GM12875 (cell line): Measurements from ENCODE around the gene MYO18B.
A peak's percentile ranks its signal among the peaks of the same experiment; 100 is the strongest.

Source experiments
- H3K4me3 ChIP-seq: one replicate; pipeline ENCODE4 v1.5.1; 2011; ENCODE audit warnings: low read depth, low read length, control low read depth
- CTCF ChIP-seq: IDR thresholded peaks from 2 replicates; pipeline ENCODE4 v1.5.1; 2011; ENCODE audit warnings: low read depth, mild to moderate bottlenecking, control low read depth, inconsistent platforms, low read length, moderate library complexity, borderline replicate concordance; ENCODE audit not compliant: insufficient read depth

Gene MYO18B

GRCh38 chr22:25853501-25854284, 111.7 kb downstream of the MYO18B start:
- H3K4me3 ChIP-seq = no peak overlapping the region
- TF ChIP-seq CTCF = peak; percentile 60; the same call in 1 of the 2 replicates

GRCh38 chr22:25869771-25870170, 127.8 kb downstream of the MYO18B start:
- no peak overlapping the region for H3K4me3 ChIP-seq
- TF ChIP-seq CTCF = no peak

- no peak for TF ChIP-seq CTCF
- no peak overlapping the region for H3K4me3 ChIP-seq
Observed at GRCh38 chr22:25874327-25874726, 132.3 kb downstream of the MYO18B start.

- no peak for TF ChIP-seq CTCF
- H3K4me3 ChIP-seq = no peak overlapping the region
Observed at GRCh38 chr22:25875461-25875860, 133.5 kb downstream of the MYO18B start.

GRCh38 chr22:25876871-25877270, 134.9 kb downstream of the MYO18B start:
- H3K4me3 ChIP-seq = no peak overlapping the region
- no peak for TF ChIP-seq CTCF

- H3K4me3 ChIP-seq = no peak overlapping the region
- no peak for TF ChIP-seq CTCF
Observed at GRCh38 chr22:25878933-25879332, 136.9 kb downstream of the MYO18B start.

- TF ChIP-seq CTCF = peak; percentile 52; the same call in 1 of the 2 replicates
- H3K4me3 ChIP-seq = no peak overlapping the region
Observed at GRCh38 chr22:25880524-25880923, 138.5 kb downstream of the MYO18B start.
